Hepatocyte (in vitro differentiated cells): ENCODE measurements around the gene GNA14.

Source experiments
- EZH2 ChIP-seq: fragments of 200-600 bp; sonication (generic); IDR thresholded peaks from 2 replicates; pipeline ENCODE4 v1.6.1; 2016; ENCODE audit warnings: antibody characterized with exemption, mild to moderate bottlenecking, borderline replicate concordance
- EZH2phosphoT487 ChIP-seq: fragments of 200-600 bp; sonication (generic); IDR thresholded peaks from one replicate; pipeline ENCODE4 v1.6.1; 2018; ENCODE audit warnings: antibody characterized with exemption, mild to moderate bottlenecking, low read depth, moderate library complexity; ENCODE audit not compliant: unreplicated experiment, severe bottlenecking
- TF ChIP-seq, protein P1 (sequence below): fragments of 200-600 bp; sonication (generic); IDR thresholded peaks from 2 replicates; pipeline ENCODE4 v1.5.1; 2016; ENCODE audit warnings: antibody characterized with exemption, mild to moderate bottlenecking; ENCODE audit not compliant: poor library complexity

DNA sequence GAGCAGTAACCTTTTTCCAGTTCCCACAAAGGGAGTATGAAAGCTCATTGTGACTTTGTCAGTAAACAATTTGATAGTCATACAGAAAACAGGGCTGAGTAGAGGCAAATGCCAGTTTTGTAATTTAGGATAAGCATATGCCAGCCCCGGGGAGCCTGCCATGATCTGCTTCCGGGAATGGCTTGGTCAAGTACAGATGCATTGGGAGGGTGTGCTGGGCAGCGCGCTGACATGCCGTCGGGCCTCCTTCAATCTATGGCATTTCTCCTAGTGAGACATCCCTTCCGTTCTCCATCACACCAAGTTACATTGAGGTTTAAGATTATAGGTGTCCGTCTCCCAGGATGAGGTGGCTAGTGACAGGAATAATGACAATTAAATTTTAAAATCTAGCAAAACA is 48.6 kb downstream of the GNA14 start:
- TF ChIP-seq, protein P1, sequence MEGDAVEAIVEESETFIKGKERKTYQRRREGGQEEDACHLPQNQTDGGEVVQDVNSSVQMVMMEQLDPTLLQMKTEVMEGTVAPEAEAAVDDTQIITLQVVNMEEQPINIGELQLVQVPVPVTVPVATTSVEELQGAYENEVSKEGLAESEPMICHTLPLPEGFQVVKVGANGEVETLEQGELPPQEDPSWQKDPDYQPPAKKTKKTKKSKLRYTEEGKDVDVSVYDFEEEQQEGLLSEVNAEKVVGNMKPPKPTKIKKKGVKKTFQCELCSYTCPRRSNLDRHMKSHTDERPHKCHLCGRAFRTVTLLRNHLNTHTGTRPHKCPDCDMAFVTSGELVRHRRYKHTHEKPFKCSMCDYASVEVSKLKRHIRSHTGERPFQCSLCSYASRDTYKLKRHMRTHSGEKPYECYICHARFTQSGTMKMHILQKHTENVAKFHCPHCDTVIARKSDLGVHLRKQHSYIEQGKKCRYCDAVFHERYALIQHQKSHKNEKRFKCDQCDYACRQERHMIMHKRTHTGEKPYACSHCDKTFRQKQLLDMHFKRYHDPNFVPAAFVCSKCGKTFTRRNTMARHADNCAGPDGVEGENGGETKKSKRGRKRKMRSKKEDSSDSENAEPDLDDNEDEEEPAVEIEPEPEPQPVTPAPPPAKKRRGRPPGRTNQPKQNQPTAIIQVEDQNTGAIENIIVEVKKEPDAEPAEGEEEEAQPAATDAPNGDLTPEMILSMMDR = no peak
- TF ChIP-seq EZH2 (no peak), EZH2phosphoT487 (no peak)
